Duodenal mucosa (tissue), 2 donors: Measurements from ENCODE around the gene POLR2B.
A peak's percentile ranks its signal among the peaks of the same experiment; 100 is the strongest.
"Not testable (repeated sequence)": the region's sequence is repeated elsewhere in the genome, so short reads cannot be mapped to it uniquely, and the experiment has no call there.

Source experiments
- H3K27ac ChIP-seq: one replicate; pipeline ENCODE4 v1.7.0; 2013; ENCODE audit warnings: low read depth, low read length
- H3K27me3 ChIP-seq, 2 donors: one replicate each; pipeline ENCODE4 v1.7.0; 2013; ENCODE audit warnings: low read length in 2 of 2, control low read depth in 1 of 2; ENCODE audit not compliant: insufficient read depth in 2 of 2, control insufficient read depth in 1 of 2
- H3K36me3 ChIP-seq, 2 donors: one replicate each; pipeline ENCODE4 v1.7.0; 2013; ENCODE audit warnings: low read length in 2 of 2, control low read depth in 1 of 2; ENCODE audit not compliant: insufficient read depth in 2 of 2, control insufficient read depth in 1 of 2
- H3K4me1 ChIP-seq, 2 donors: one replicate each; pipeline ENCODE4 v1.7.0; 2013; ENCODE audit warnings: low read length in 2 of 2, control low read depth in 1 of 2; ENCODE audit not compliant: insufficient read depth in 2 of 2, control insufficient read depth in 1 of 2
- H3K4me3 ChIP-seq, 2 donors: one replicate each; pipeline ENCODE4 v1.7.0; 2013; ENCODE audit warnings: low read length in 2 of 2, low read depth in 1 of 2
- H3K9ac ChIP-seq, 2 donors: one replicate each; pipeline ENCODE4 v1.7.0; 2013; ENCODE audit warnings: low read length in 2 of 2, low read depth in 1 of 2
- H3K9me3 ChIP-seq, 2 donors: one replicate each; pipeline ENCODE4 v1.7.0; 2013; ENCODE audit warnings: low read length in 2 of 2, control low read depth in 1 of 2; ENCODE audit not compliant: control insufficient read depth in 1 of 2

The POLR2B gene

DNA sequence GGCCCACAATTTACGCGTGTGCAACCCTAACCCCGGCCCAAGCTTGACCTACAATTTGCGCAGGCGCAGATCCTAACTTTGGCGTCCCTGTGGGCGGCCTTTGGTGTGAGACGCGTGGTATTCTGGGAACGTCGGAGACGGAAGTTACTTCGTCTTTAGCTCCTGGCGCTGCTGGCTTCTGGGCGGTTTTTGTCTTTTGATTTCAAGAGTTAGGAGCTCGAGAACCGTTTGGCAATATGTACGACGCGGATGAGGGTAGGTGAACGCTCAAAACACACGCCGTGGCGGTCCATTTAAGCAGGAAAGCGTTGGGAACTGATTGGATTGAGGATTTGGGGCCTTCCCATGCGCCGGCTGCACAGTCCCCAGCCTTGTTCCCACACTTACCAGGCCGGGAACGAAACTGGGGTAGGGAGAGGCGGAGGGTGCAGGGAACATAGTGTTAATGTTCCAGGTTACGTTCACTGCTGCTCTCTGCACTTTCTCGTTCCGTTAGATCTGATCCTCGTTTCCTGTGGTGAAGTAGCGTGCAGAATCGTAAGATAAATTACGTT, at the start of gene POLR2B:
TSS of gene POLR2B (plus strand) at position 147 of the 554 bp plus-strand sequence. CDS start at position 237, 90 bp downstream.
- Histone ChIP-seq H3K9me3 (no peaks in the 10 kb centered on the region), H3K27me3 (no peaks in the 10 kb centered on the region), H3K4me1 (peaks cover 21 to 38% of the 10 kb centered on the region in 2 donors), H3K27ac (peak within 1 kb of the TSS; percentile 85), H3K9ac (peak within 1 kb of the TSS; percentile 78 to 98), H3K4me3 (peak within 1 kb of the TSS; percentile 99), H3K36me3 (peaks cover 5 to 6% of the 10 kb centered on the region in 2 donors)

- peaks cover 22 to 28% of the 10 kb centered on the region in 2 donors for H3K36me3 ChIP-seq
- no peak overlapping the region for H3K9ac ChIP-seq
- no peaks in the 10 kb centered on the region for H3K27me3 ChIP-seq
- no peaks in the 10 kb centered on the region for H3K4me1 ChIP-seq
- no peak overlapping the region for H3K27ac ChIP-seq
- H3K4me3 ChIP-seq, result no peak overlapping the region
- no peaks in the 10 kb centered on the region for H3K9me3 ChIP-seq
Observed at GRCh38 chr4:56930638-56931037, 48.1 kb upstream of the POLR2B start.

GRCh38 chr4:56931924-56932323, 46.8 kb upstream of the POLR2B start:
- Histone ChIP-seq H3K36me3 (peaks cover 22 to 28% of the 10 kb centered on the region in 2 donors), H3K27me3 (no peaks in the 10 kb centered on the region), H3K4me3 (no peak overlapping the region), H3K9me3 (no peaks in the 10 kb centered on the region), H3K4me1 (no peaks in the 10 kb centered on the region), H3K27ac (no peak overlapping the region), H3K9ac (no peak overlapping the region)

GRCh38 chr4:56937262-56937661, 41.4 kb upstream of the POLR2B start:
- Histone ChIP-seq H3K9ac (no peak overlapping the region), H3K9me3 (no peaks in the 10 kb centered on the region), H3K4me1 (no peaks in the 10 kb centered on the region), H3K27ac (no peak overlapping the region), H3K27me3 (no peaks in the 10 kb centered on the region), H3K36me3 (peaks cover 0 to 13% of the 10 kb centered on the region in 2 donors), H3K4me3 (no peak overlapping the region)

GRCh38 chr4:56939826-56940225, 38.9 kb upstream of the POLR2B start:
- not testable (repeated sequence) for H3K9me3 ChIP-seq, H3K4me3 ChIP-seq, H3K4me1 ChIP-seq, H3K9ac ChIP-seq, H3K27me3 ChIP-seq, H3K27ac ChIP-seq
- peaks cover 0 to 12% of the 10 kb centered on the region in 2 donors for H3K36me3 ChIP-seq

- H3K9ac ChIP-seq, result no peak overlapping the region
- H3K4me1 ChIP-seq, result no peaks in the 10 kb centered on the region
- no peaks in the 10 kb centered on the region for H3K9me3 ChIP-seq
- no peaks in the 10 kb centered on the region for H3K27me3 ChIP-seq
- H3K27ac ChIP-seq, result no peak overlapping the region
- H3K36me3 ChIP-seq, result peaks cover 0 to 12% of the 10 kb centered on the region in 2 donors
- H3K4me3 ChIP-seq, result no peak overlapping the region
Observed at GRCh38 chr4:56940403-56940802, 38.3 kb upstream of the POLR2B start.

- no peaks in the 10 kb centered on the region for H3K9me3 ChIP-seq
- no peaks in the 10 kb centered on the region for H3K27me3 ChIP-seq
- no peak overlapping the region for H3K27ac ChIP-seq
- H3K9ac ChIP-seq, result no peak overlapping the region
- peaks cover 0 to 12% of the 10 kb centered on the region in 2 donors for H3K36me3 ChIP-seq
- H3K4me1 ChIP-seq, result no peaks in the 10 kb centered on the region
- H3K4me3 ChIP-seq, result no peak overlapping the region
Observed at GRCh38 chr4:56940971-56941370, 37.7 kb upstream of the POLR2B start.

- H3K4me1 ChIP-seq, result no peaks in the 10 kb centered on the region
- H3K9me3 ChIP-seq, result no peaks in the 10 kb centered on the region
- no peak overlapping the region for H3K9ac ChIP-seq
- no peak overlapping the region for H3K4me3 ChIP-seq
- no peaks in the 10 kb centered on the region for H3K27me3 ChIP-seq
- peaks cover 0 to 12% of the 10 kb centered on the region in 2 donors for H3K36me3 ChIP-seq
- H3K27ac ChIP-seq, result no peak overlapping the region
Observed at GRCh38 chr4:56941403-56941802, 37.3 kb upstream of the POLR2B start.

DNA sequence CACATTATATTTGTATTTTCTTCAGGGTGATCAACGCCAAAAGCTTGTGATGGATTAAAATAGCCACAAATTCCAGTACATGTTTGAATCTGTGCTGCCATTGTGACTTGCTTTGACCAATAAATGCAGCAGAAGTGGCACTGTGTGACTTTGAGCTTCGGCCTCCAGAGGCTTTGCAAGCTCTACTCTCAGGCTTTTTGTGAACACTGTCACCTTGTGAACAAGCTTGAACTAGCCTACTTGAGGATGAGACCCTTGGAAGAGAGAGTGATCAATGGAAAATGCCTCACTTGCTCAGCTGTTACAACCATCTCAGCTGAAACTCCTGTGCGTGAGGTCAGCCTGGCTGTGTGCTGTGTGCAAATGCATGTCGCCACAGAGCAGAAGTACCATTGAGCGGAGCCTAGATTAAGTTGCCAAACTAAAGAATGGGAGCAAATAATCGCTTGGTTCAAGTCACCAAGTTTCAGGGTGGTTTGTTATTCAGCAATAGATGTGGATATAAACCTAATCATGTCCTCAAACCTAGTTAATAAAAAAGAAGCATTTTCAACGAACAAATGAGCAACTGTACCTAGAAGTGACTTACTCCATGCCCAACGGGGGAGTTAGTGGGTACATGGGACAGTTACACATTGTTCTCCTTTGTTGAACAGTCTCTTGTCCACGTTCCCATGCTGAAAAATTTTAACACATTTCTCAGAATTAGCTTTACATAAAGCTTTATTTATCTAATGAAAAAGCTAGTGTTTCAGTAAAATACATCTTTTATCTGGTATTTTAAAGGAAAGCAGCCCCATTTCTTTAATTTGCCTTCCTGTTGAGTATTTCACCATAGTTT, 24.8 kb upstream of the POLR2B start:
- no peak overlapping the region for H3K4me3 ChIP-seq
- no peak overlapping the region for H3K27ac ChIP-seq
- H3K9ac ChIP-seq, result no peak overlapping the region

DNA sequence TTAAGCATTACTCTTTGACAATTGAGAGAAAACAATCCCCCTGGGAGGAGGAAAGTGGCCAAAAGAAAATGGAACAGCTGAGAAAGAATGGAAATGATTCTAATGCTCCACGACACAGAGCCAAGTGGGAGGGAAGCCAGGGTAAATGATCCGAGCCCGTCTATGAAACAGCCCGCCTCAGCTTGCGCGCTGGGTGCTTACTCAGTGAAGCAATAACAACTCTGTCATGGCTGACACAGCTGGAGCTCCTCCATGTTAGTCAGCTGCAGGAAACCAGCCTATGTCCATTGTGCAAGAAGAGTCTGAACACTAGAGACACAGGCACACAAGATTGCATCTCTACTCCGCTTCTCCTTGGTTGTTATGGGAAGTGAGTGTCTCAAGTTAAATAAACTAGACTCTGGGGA, 20.6 kb upstream of the POLR2B start:
- Histone ChIP-seq H3K36me3 (peaks cover 0 to 12% of the 10 kb centered on the region in 2 donors), H3K27me3 (no peaks in the 10 kb centered on the region), H3K4me3 (peak overlapping the region in 1 of 2 donors; percentile 8), H3K27ac (no peak overlapping the region), H3K4me1 (no peaks in the 10 kb centered on the region), H3K9me3 (no peaks in the 10 kb centered on the region), H3K9ac (no peak overlapping the region)

More for the DNA sequence above, 24.8 kb upstream of the POLR2B start:
- Histone ChIP-seq H3K27me3 (no peaks in the 10 kb centered on the region), H3K9me3 (no peaks in the 10 kb centered on the region), H3K36me3 (no peaks in the 10 kb centered on the region), H3K4me1 (no peaks in the 10 kb centered on the region)
